GM18498 (cell line): ENCODE results near the gene TXNRD2.

Experiments
- ATAC-seq: cut with Tn5 transposase; IDR thresholded peaks from one replicate; pipeline ENCODE4 v1.9.1; 2021; ENCODE audit warnings: mild to moderate bottlenecking, moderate library complexity; ENCODE audit not compliant: unreplicated experiment

The TXNRD2 gene

GRCh38 chr22:19866665-19867009 is 75.0 kb downstream of the TXNRD2 start:
- no peak for ATAC-seq

GRCh38 chr22:19865141-19865829 is 76.3 kb downstream of the TXNRD2 start:
- no peak for ATAC-seq

GRCh38 chr22:19864538-19865106 is 77.0 kb downstream of the TXNRD2 start:
- ATAC-seq: no peak

GRCh38 chr22:19863571-19863970 is 78.0 kb downstream of the TXNRD2 start:
- no peak for ATAC-seq

- no peak for ATAC-seq
Measured at GRCh38 chr22:19862619-19863246, 78.9 kb downstream of the TXNRD2 start.

GRCh38 chr22:19859861-19860510 is 81.6 kb downstream of the TXNRD2 start:
- no peak for ATAC-seq

GRCh38 chr22:19857382-19857781 is 84.2 kb downstream of the TXNRD2 start:
- ATAC-seq: no peak

- ATAC-seq: peak; percentile 22
Measured at GRCh38 chr22:19855504-19856409, 85.9 kb downstream of the TXNRD2 start.

- peak; percentile 91 for ATAC-seq
Measured at GRCh38 chr22:19854778-19855503, 86.7 kb downstream of the TXNRD2 start, which contains the start of the genes GNB1L and RTL10. TSS of gene GNB1L (minus strand) at chr22:19854874. CDS start at chr22:19821355, 33,519 bp downstream. TSS of gene RTL10 (minus strand) at chr22:19854874. CDS start at chr22:19852261, 2,613 bp downstream.

GRCh38 chr22:19853879-19854777 is 87.5 kb downstream of the TXNRD2 start:
- peak; percentile 12 for ATAC-seq

GRCh38 chr22:19853058-19853878 is 88.3 kb downstream of the TXNRD2 start:
- no peak for ATAC-seq

GRCh38 chr22:19852177-19852781 is 89.3 kb downstream of the TXNRD2 start:
- ATAC-seq: no peak

- ATAC-seq: no peak
Measured at GRCh38 chr22:19851291-19852176, 90.1 kb downstream of the TXNRD2 start.

GRCh38 chr22:19850763-19851109 is 90.9 kb downstream of the TXNRD2 start:
- no peak for ATAC-seq

GRCh38 chr22:19849835-19850762 is 91.5 kb downstream of the TXNRD2 start:
- no peak for ATAC-seq
